ENCODE measurements around the gene FTH1.
"Not testable (repeated sequence)": the region's sequence is repeated elsewhere in the genome, so short reads cannot be mapped to it uniquely, and the experiment has no call there.

FTH1 gene

GRCh38 chr11:61967116-61967923 is at the start of gene FTH1:
Gene FTH1, minus strand, starts transcription at chr11:61967634. Its CDS starts 209 bp downstream, at chr11:61967425.
- peak; percentile 87 for DNase-seq

- DNase-seq, result no peak
Observed at GRCh38 chr11:62015615-62016014, 48.2 kb upstream of the FTH1 start.

- no peak for DNase-seq
Observed at GRCh38 chr11:62013537-62014476, 46.4 kb upstream of the FTH1 start.

DNA sequence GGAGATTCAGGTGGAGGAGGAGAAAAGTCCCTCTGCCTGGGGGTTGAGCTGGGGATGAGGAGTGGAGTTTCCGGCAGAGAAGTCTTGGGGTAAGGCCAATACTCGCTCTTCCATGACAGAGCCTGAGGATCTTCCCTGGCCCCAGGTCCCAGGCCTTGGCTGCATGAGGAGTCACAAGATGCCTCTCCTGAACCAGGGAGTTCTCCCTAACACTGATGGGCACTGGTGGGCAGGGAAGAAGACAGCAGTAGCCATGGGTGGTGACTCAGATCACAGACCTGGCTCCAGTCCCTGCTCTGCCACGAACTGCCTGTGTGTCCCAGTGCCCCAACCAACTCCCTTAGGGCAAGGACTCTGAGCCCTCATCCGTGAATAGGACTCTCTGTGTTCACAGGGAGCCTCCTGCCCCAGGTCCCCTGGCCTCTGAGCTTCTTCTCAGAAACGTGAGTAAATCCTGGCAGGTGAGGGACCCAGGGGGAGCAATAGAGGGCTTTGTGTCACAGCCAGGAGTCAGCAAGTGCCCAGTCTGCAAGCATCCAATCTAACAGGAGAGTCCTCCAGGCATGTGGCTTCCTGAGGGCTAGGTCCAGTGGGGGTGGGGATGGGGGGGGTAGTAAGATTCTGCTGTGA is 45.5 kb upstream of the FTH1 start:
- no peak for DNase-seq

DNA sequence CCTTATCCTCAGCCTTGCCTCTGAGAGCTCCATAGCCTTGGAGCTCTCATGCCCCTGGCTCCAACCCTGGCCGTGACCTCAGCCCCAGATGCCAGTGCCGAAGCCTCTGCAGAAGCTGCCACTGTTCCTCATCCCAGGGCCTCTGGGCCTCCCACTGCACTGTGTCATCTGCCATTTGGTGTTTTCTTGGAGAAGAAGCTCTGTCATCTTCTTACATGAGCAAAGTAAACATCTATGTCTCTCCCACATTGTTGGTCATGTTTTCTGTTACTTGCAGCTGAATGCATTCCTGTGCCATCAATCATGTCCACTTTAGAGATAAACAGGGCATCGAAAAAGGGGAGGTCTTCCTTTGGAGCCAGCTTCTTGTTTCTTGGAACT is 45.0 kb upstream of the FTH1 start:
- DNase-seq, result no peak

GRCh38 chr11:62011881-62012280 is 44.4 kb upstream of the FTH1 start:
- DNase-seq, result no peak

DNA sequence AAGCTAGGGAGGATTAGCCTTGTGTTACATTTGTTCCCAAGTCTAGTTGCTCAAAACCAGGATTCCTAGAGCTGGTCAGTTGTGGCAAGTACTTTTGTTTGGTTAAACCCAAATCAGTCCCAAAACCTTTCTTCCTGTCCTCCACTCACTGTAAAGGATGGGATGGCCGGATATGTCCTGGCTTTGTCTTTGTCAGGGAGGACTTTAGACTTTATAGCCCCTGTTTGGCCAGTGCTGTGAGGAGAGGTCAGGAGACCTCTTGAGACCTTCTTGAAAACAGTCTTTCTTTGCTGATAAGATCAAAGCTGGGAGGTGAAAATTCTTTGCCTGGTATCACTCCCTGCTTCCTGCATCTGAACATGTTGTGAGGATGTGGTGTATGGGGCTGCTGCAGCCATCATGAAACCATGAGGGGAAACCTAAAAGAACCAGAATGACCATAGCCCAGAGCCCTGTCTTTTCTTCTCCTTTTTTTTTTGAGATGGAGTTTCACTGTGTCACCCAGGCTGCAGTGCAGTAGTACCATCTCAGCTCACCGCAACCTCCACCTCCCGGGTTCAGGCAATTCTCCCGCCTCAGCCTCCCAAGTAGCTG is 43.6 kb upstream of the FTH1 start:
- no peak for DNase-seq

DNA sequence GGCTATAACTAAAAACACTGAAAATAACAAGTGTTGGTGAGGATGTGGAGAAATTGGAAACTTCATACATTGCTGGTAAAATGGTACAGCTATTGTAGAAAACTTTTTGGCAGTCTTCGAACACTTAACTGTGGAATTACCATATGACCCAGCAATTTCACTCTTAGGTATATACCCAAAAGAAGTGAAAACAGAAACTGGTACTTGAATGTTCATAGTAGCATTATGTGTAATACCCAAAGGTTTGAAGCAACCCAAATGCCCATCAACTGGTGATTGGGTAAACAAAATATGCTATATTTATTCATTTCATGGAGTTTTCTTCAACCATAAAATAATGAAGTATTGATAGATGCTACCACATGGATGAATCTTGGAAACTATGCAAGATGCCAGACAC is 40.8 kb upstream of the FTH1 start:
- no peak for DNase-seq

- no peak for DNase-seq
Observed at GRCh38 chr11:62004473-62004872, 37.0 kb upstream of the FTH1 start.

GRCh38 chr11:62002283-62002682 is 34.8 kb upstream of the FTH1 start:
- not testable (repeated sequence) for DNase-seq

DNA sequence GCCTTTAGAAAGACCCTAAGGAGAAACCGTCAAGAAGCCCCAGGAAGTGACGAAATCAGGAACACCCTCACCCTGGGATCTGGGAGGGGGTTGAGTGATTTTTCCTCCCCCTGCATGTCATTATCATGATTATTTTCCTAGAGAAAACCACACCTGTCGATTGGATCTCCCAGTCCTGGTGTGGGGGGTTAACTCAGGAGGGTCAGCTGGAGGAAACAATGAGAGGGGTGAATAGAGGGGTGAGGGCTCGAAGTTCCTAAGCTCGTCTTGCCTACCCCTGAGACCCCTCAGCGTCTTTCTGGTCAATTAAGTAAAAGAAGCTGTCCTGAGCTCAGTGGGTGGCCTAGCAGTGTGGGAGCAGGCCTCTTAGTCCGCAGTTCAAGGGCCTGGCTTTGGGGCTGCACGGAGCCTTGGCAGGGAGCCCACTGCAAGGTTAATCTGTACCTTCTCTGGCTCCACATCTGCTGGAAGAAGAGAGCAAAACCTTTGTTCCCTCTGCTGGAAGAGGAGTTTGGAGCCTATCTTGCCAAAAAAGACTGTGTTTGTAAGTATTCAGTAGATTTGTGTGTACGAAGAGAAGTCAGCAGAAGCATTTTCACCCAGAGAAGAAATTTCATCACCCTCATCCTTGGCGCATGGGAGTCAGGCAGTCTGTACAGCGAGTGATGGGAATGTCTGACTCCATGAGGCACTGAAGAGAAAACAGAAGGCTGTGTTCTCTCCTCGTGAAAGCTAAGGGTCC is 34.2 kb upstream of the FTH1 start:
- DNase-seq, result no peak

DNA sequence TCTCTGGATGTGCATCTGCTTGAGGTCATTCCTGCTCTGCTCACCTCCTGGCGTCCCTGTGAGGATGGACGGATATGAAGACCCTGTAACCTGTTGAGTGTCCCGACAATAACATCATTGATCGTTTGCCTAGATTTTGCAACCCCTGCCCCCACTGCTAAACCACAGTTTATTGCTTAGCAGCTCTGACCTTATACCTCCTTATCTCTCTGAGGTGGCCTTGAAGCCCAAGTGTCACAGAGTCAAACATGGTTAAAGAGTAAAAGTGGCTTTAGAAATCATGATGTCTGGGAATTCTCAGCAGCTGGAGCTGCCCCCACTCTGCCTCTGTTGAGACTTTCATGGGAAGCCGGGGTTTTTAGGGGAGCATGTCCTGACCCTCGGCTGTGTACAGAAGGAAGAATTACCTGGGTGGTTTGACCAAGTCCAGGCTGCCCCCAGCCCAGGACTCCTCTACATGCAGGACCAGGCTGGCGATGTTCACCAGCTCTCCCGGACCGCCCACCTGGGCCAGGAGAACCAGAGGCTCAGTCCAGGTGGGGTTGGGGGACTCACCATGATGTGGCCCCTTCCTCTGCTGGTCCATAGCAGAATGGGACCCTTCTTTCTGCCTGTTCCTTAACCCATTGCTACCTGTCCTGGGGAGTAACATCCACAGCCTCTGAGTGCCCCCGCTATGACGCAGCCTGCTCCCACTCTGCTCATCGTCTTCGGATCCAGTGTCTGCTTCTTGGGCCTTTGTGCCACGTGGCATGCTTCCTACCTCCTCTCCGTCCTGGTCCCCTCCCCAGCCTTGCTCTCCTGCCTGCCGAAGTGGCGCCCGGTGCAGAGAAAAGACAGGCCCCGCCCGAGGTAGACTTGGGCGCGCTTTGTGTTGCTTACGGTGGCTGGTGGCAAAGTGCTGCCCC is 33.4 kb upstream of the FTH1 start:
- no peak for DNase-seq

GRCh38 chr11:61999141-61999975 is 31.9 kb upstream of the FTH1 start:
- DNase-seq, result no peak

DNA sequence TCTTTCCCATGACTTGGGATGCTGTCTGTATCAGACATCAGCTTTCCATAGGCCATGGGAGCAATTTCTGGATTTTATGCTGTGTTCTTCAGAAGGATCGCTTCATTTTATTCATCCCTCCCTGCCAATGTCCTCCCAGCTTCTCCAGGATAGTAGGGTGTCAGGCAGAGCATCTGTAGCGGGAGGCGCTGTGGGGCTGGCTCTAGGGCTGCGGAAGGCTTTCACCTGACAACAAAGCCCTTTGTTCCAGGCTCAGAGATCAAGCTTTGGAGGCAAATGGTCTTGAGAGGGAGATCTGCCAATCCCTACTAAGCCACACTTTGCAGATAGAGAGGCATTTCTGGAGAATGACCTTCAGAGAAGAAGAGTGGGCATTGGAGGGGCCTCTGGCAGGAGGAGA is 29.5 kb upstream of the FTH1 start:
- DNase-seq, result no peak

GRCh38 chr11:61994981-61995380 is 27.5 kb upstream of the FTH1 start:
- DNase-seq, result no peak

DNA sequence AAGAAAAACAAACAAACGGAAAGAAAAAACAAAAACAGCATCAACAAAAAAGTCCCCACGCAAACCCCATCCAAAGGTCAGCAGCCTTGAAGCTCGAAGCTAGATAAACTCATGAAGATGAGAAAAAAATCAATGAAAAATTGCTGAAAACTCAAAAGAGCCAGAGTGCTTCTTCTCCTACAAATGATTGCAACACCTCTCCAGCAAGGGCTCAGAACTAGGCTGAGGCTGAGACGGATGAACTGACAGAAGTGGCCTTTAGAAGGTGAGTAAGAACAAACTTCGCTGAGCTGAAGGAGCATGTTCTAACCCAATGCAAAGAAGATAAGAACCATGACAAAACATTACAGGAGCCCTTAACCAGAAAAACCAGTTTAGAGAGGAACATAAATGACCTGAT is 18.4 kb upstream of the FTH1 start:
- no peak for DNase-seq

- no peak for DNase-seq
Observed at GRCh38 chr11:61983419-61983818, 16.0 kb upstream of the FTH1 start.

GRCh38 chr11:61980783-61981541 is 13.5 kb upstream of the FTH1 start:
- DNase-seq, result no peak

Measured in NCI-H510A (cell line).